HEK293 (cell line): ENCODE measurements around the gene CASP7.

ENCODE experiments used
- CTCF ChIA-PET: fragments of 350-600 bp; formaldehyde crosslinking; extraction: SDS; loops from one replicate; lab custom pipeline; 2021; ENCODE audit warnings: antibody characterized with exemption; lab: Yijun Ruan, JAX
- POLR2A ChIA-PET: fragments of 300-600 bp; formaldehyde crosslinking; extraction: SDS; loops from one replicate; lab custom pipeline; 2020; ENCODE audit warnings: antibody characterized with exemption, inconsistent platforms; lab: Yijun Ruan, JAX
- H3K27ac ChIP-seq: fragments of 200-500 bp; sonication (Bioruptor generic); 2 replicates; pipeline ENCODE4 v1.5.1; 2014; ENCODE audit warnings: low read depth, low read length, control low read depth, inconsistent platforms; ENCODE audit errors: extremely low read depth
- H3K36me3 ChIP-seq, 2 experiments: fragments of 200-500 bp in 1 of 2; sonication (Bioruptor generic) in 1 of 2; 1 replicate in 1 of 2; 2 replicates in 1 of 2; pipeline ENCODE4 v1.5.1; 2014 to 2017; ENCODE audit warnings: inconsistent platforms in 2 of 2, low read length in 2 of 2; ENCODE audit not compliant: control insufficient read depth in 2 of 2, insufficient read depth in 1 of 2
- H3K4me1 ChIP-seq: fragments of 200-500 bp; sonication (Bioruptor generic); 2 replicates; pipeline ENCODE4 v1.5.1; 2014; ENCODE audit warnings: mild to moderate bottlenecking, low read length, inconsistent platforms; ENCODE audit not compliant: control insufficient read depth, insufficient read depth
- H3K4me3 ChIP-seq: 2 replicates; pipeline ENCODE4 v1.5.1; 2011; ENCODE audit warnings: low read depth, mild to moderate bottlenecking, control low read depth, low read length, moderate library complexity
- H3K9me3 ChIP-seq: fragments of 200-500 bp; sonication (Bioruptor generic); 2 replicates; pipeline ENCODE4 v1.5.1; 2014; ENCODE audit warnings: low read depth, low read length, inconsistent platforms; ENCODE audit not compliant: control insufficient read depth, insufficient read depth
- BCL11A ChIP-seq: fragments of 450-650 bp; formaldehyde crosslinking; IDR thresholded peaks from 2 replicates; pipeline ENCODE4 v1.5.1; 2016; ENCODE audit warnings: low read depth, missing biosample characterization, missing genetic modification characterization
- BCL11B ChIP-seq: fragments of 450-650 bp; formaldehyde crosslinking; IDR thresholded peaks from 2 replicates; pipeline ENCODE4 v1.5.1; 2016; ENCODE audit warnings: low read depth, missing biosample characterization, missing genetic modification characterization
- FEZF1 ChIP-seq: fragments of 450-650 bp; formaldehyde crosslinking; IDR thresholded peaks from 2 replicates; pipeline ENCODE4 v1.5.1; 2016; ENCODE audit warnings: missing biosample characterization, missing genetic modification characterization
- GLI4 ChIP-seq: fragments of 450-650 bp; formaldehyde crosslinking; IDR thresholded peaks from 2 replicates; pipeline ENCODE4 v1.5.1; 2016; ENCODE audit warnings: missing biosample characterization, missing genetic modification characterization
- GLIS2 ChIP-seq: fragments of 450-650 bp; formaldehyde crosslinking; IDR thresholded peaks from 2 replicates; pipeline ENCODE4 v1.5.1; 2016; ENCODE audit warnings: missing biosample characterization, missing genetic modification characterization
- HIC1 ChIP-seq: fragments of 450-650 bp; formaldehyde crosslinking; IDR thresholded peaks from 2 replicates; pipeline ENCODE4 v1.5.1; 2016; ENCODE audit warnings: missing biosample characterization, missing genetic modification characterization
- HOXA7 ChIP-seq: sonication (generic); formaldehyde crosslinking; IDR thresholded peaks from 2 replicates; pipeline ENCODE4 v1.8.1; 2022; ENCODE audit warnings: missing genetic modification reagents, borderline replicate concordance
- KLF9 ChIP-seq: fragments of 450-650 bp; formaldehyde crosslinking; IDR thresholded peaks from 2 replicates; pipeline ENCODE4 v1.5.1; 2016; ENCODE audit warnings: missing biosample characterization, missing genetic modification characterization, low read depth
- RBAK ChIP-seq: fragments of 450-650 bp; formaldehyde crosslinking; IDR thresholded peaks from 2 replicates; pipeline ENCODE4 v1.5.1; 2016; ENCODE audit warnings: missing biosample characterization, missing genetic modification characterization
- SETDB1 ChIP-seq: IDR thresholded peaks from one replicate; pipeline ENCODE4 v1.6.1; 2017; ENCODE audit warnings: mild to moderate bottlenecking, low read length, moderate library complexity, mixed read lengths; ENCODE audit not compliant: insufficient read length
- SP7 ChIP-seq: fragments of 450-650 bp; formaldehyde crosslinking; IDR thresholded peaks from 2 replicates; pipeline ENCODE4 v1.5.1; 2016; ENCODE audit warnings: missing biosample characterization, missing genetic modification characterization
- YY1 ChIP-seq: fragments of 450-650 bp; formaldehyde crosslinking; IDR thresholded peaks from 2 replicates; pipeline ENCODE4 v1.5.1; 2018; ENCODE audit warnings: missing biosample characterization, missing genetic modification characterization
- YY2 ChIP-seq: fragments of 450-650 bp; formaldehyde crosslinking; IDR thresholded peaks from 2 replicates; pipeline ENCODE4 v1.5.1; 2016; ENCODE audit warnings: missing biosample characterization, missing genetic modification characterization
- ZBTB20 ChIP-seq: fragments of 450-650 bp; formaldehyde crosslinking; IDR thresholded peaks from 2 replicates; pipeline ENCODE4 v1.5.1; 2016; ENCODE audit warnings: missing biosample characterization, missing genetic modification characterization
- ZFP3 ChIP-seq: fragments of 450-650 bp; formaldehyde crosslinking; IDR thresholded peaks from 2 replicates; pipeline ENCODE4 v1.5.1; 2016; ENCODE audit warnings: low read depth, missing biosample characterization, missing genetic modification characterization
- ZNF10 ChIP-seq: fragments of 450-650 bp; formaldehyde crosslinking; IDR thresholded peaks from 2 replicates; pipeline ENCODE4 v1.5.1; 2017; ENCODE audit warnings: missing biosample characterization, missing genetic modification characterization
- ZNF202 ChIP-seq: fragments of 450-650 bp; formaldehyde crosslinking; IDR thresholded peaks from 2 replicates; pipeline ENCODE4 v1.5.1; 2016; ENCODE audit warnings: missing biosample characterization, missing genetic modification characterization, borderline replicate concordance
- ZNF280C ChIP-seq: fragments of 450-650 bp; formaldehyde crosslinking; IDR thresholded peaks from 2 replicates; pipeline ENCODE4 v1.5.1; 2016; ENCODE audit warnings: missing biosample characterization, missing genetic modification characterization
- ZNF324 ChIP-seq: fragments of 450-650 bp; formaldehyde crosslinking; IDR thresholded peaks from 2 replicates; pipeline ENCODE4 v1.5.1; 2016; ENCODE audit warnings: missing biosample characterization, missing genetic modification characterization
- ZNF426 ChIP-seq: fragments of 450-650 bp; formaldehyde crosslinking; IDR thresholded peaks from 2 replicates; pipeline ENCODE4 v1.5.1; 2017; ENCODE audit warnings: missing biosample characterization, missing genetic modification characterization, mild to moderate bottlenecking, inconsistent platforms, moderate library complexity
- ZNF544 ChIP-seq: fragments of 450-650 bp; formaldehyde crosslinking; IDR thresholded peaks from 2 replicates; pipeline ENCODE4 v1.5.0; 2017; ENCODE audit warnings: missing biosample characterization, missing genetic modification characterization
- ZNF580 ChIP-seq: fragments of 450-650 bp; formaldehyde crosslinking; IDR thresholded peaks from 2 replicates; pipeline ENCODE4 v1.5.1; 2016; ENCODE audit warnings: missing biosample characterization, missing genetic modification characterization
- ZNF624 ChIP-seq: fragments of 450-650 bp; formaldehyde crosslinking; IDR thresholded peaks from 2 replicates; pipeline ENCODE4 v1.5.1; 2017; ENCODE audit warnings: missing biosample characterization, missing genetic modification characterization
- ZNF660 ChIP-seq: fragments of 450-650 bp; IDR thresholded peaks from 2 replicates; pipeline ENCODE4 v1.5.1; 2018; ENCODE audit warnings: missing biosample characterization, mild to moderate bottlenecking, missing genetic modification characterization
- ZNF701 ChIP-seq: fragments of 450-650 bp; formaldehyde crosslinking; IDR thresholded peaks from 2 replicates; pipeline ENCODE4 v1.5.1; 2016; ENCODE audit warnings: missing biosample characterization, missing genetic modification characterization
- ZNF747 ChIP-seq: fragments of 450-650 bp; formaldehyde crosslinking; IDR thresholded peaks from 2 replicates; pipeline ENCODE4 v1.5.1; 2016; ENCODE audit warnings: missing biosample characterization, missing genetic modification characterization
- ZSCAN5A ChIP-seq: fragments of 450-650 bp; formaldehyde crosslinking; IDR thresholded peaks from 2 replicates; pipeline ENCODE4 v1.5.1; 2016; ENCODE audit warnings: missing biosample characterization, missing genetic modification characterization
- TF ChIP-seq, protein P1 (sequence below): fragments of 450-650 bp; formaldehyde crosslinking; IDR thresholded peaks from 2 replicates; pipeline ENCODE4 v1.5.1; 2016; ENCODE audit warnings: missing biosample characterization, missing genetic modification characterization

The CASP7 gene

DNA sequence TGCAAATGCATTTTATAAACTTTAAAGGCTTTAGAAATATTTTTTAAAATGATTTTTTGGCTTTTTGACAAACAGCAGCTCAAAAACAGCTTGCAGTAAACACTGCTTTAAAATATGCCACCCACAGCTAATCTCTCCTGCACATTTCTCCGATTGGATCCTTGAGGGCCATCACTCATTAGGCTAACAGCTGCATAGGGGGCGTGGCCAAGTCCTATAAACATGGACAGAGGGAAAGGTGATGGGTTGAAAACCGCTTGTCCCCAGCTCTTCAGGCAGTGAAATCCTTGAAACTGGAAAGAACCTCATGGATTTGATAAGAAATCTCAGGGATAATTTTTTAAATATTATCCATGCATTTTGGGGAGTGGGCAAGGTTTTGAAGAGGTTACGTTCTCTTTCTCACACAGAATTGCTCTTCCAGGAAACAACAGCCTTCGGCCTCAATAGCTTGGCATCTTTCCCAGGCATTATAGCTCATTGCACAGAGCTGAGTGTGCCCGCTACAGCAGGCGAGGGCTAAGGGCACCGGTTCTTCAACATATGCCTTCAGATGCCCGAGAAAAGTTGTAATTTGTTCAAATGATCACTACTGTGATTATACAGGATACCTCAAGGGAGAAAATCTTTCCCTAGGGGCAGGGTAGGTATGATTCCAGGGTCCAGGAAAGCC is 73.4 kb downstream of the CASP7 start:
- ChIA-PET CTCF (interaction anchor here (0.7 kb wide), 1 partner anchor 535 kb away, joined by 4 read pairs; no protein-coding TSS in a partner anchor), POLR2A (no interaction called here)
- Histone ChIP-seq H3K4me3 (no peak overlapping the region), H3K4me1 (no peaks in the 10 kb centered on the region), H3K36me3 (no peaks in the 10 kb centered on the region), H3K9me3 (no peaks in the 10 kb centered on the region), H3K27ac (no peak overlapping the region)
- no peak for TF ChIP-seq HOXA7 (CRISPR knock-in tag)
- TF ChIP-seq SETDB1: no peak
- TF ChIP-seq FEZF1: no peak
- no peak for TF ChIP-seq GLI4 (tag by site-specific recombination)
- no peak for TF ChIP-seq ZNF701 (tag by site-specific recombination)
- no peak for TF ChIP-seq GLIS2 (tag by site-specific recombination)
- no peak for TF ChIP-seq ZNF580 (tag by site-specific recombination)
- 0 out of 2 replicates have a peak, but pooled peaks have one; percentile 16 for TF ChIP-seq KLF9 (tag by site-specific recombination)
- TF ChIP-seq ZNF10: 0 out of 2 replicates have a peak, but pooled peaks have one; percentile 47
- no peak for TF ChIP-seq YY1 (tag by site-specific recombination)
- no peak for TF ChIP-seq ZBTB20 (tag by site-specific recombination)
- no peak for TF ChIP-seq YY2 (tag by site-specific recombination)
- TF ChIP-seq ZNF624: no peak
- TF ChIP-seq ZNF280C (tag by site-specific recombination): no peak
- TF ChIP-seq, protein P1, sequence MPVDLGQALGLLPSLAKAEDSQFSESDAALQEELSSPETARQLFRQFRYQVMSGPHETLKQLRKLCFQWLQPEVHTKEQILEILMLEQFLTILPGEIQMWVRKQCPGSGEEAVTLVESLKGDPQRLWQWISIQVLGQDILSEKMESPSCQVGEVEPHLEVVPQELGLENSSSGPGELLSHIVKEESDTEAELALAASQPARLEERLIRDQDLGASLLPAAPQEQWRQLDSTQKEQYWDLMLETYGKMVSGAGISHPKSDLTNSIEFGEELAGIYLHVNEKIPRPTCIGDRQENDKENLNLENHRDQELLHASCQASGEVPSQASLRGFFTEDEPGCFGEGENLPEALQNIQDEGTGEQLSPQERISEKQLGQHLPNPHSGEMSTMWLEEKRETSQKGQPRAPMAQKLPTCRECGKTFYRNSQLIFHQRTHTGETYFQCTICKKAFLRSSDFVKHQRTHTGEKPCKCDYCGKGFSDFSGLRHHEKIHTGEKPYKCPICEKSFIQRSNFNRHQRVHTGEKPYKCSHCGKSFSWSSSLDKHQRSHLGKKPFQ (tag by site-specific recombination): no peak

- POLR2A ChIA-PET: no interaction called here
- TF ChIP-seq ZFP3 (no peak), SP7 (tag by site-specific recombination) (no peak), ZNF426 (tag by site-specific recombination) (no peak), ZBTB20 (tag by site-specific recombination) (no peak), ZNF660 (tag by site-specific recombination) (no peak), ZNF324 (no peak), BCL11B (tag by site-specific recombination) (no peak), ZNF544 (tag by site-specific recombination) (no peak), ZNF747 (no peak), ZSCAN5A (tag by site-specific recombination) (no peak), BCL11A (tag by site-specific recombination) (no peak), HIC1 (tag by site-specific recombination) (no peak), RBAK (no peak), ZNF202 (tag by site-specific recombination) (no peak)
Measured at GRCh38 chr10:113754125-113754524, 74.4 kb downstream of the CASP7 start.

More at GRCh38 chr10:113754125-113754524, 74.4 kb downstream of the CASP7 start:
- H3K27ac ChIP-seq: no peak overlapping the region
- H3K9me3 ChIP-seq: no peaks in the 10 kb centered on the region
- no peaks in the 10 kb centered on the region for H3K36me3 ChIP-seq
- no peaks in the 10 kb centered on the region for H3K4me1 ChIP-seq
- no peak overlapping the region for H3K4me3 ChIP-seq
- CTCF ChIA-PET: no interaction called here
